OCI-LY3 (cell line): ENCODE results near the gene CRB1.

Source experiments
- CTCF ChIP-seq: fragments of 200-600, 300-600 bp; sonication (generic); IDR thresholded peaks from 2 replicates; pipeline ENCODE4 v1.5.1; 2014; ENCODE audit warnings: antibody characterized with exemption, low read length, low read depth
- EZH2phosphoT487 ChIP-seq: fragments of 200-600 bp; shearing (Covaris generic); IDR thresholded peaks from 2 replicates; pipeline ENCODE4 v1.6.1; 2018; ENCODE audit warnings: antibody characterized with exemption, mixed run types, low read depth

GRCh38 chr1:197268012-197268411 is at the start of gene CRB1:
- TF ChIP-seq CTCF = no peak
- TF ChIP-seq EZH2phosphoT487 = no peak
